Measurements from ENCODE around the gene PLEK.
"Not testable (repeated sequence)": the region's sequence is repeated elsewhere in the genome, so short reads cannot be mapped to it uniquely, and the experiment has no call there.

Gene PLEK

DNA sequence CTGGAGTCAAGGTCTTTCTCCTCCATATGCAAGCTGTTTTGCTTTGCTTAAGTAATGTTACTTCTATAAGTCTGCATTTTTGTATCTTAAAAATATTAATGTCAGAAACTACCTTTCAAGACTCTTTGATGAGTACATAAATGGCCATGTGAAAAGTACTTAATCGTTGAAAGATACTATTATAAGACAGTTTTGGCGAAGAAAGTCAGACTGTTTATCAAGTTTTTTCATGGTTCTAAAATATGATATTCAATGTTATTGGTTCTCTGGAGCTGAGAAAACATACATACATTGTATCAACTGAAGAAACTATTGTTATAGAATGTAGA is 76.9 kb downstream of the PLEK start:
- no peak for DNase-seq (ENCODE audit: low spot score)

DNA sequence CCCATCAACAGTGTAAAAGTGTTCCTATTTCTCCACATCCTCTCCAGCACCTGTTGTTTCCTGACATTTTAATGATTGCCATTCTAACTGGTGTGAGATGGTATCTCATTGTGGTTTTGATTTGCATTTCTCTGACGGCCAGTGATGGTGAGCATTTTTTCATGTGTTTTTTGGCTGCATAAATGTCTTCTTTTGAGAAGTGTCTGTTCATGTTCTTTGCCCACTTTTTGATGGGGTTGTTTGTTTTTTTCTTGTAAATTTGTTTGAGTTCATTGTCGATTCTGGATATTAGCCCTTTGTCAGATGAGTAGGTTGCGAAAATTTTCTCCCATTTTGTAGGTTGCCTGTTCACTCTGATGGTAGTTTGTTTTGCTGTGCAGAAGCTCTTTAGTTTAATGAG is 81.3 kb downstream of the PLEK start:
- not testable (repeated sequence) for DNase-seq (ENCODE audit: low spot score)

Measured in AG20443 (cell line).